Liver (tissue), 9 donors: Measurements from ENCODE around the gene MUS81. TPM values are rescaled to one million over a fixed set of nuclear protein-coding genes. Genes with fewer than 3 reads are reported as not detected.
A peak's percentile ranks its signal among the peaks of the same experiment; 100 is the strongest.

ENCODE experiments used
- DNase-seq: peaks from one replicate; pipeline ENCODE4 v3.0.0-alpha.2; 2017; ENCODE audit warnings: low spot score
- H3K27ac ChIP-seq, 2 donors: one replicate each; pipeline ENCODE4 v1.7.0; 2013; ENCODE audit warnings: inconsistent platforms in 2 of 2, low read length in 2 of 2, control low read depth in 1 of 2, low read depth in 1 of 2, mild to moderate bottlenecking in 1 of 2
- H3K27me3 ChIP-seq, 4 donors: one replicate each; pipeline versions ENCODE4 v1.6.1 to v1.7.0; 2013; ENCODE audit warnings: low read length in 3 of 4, inconsistent platforms in 1 of 4, mild to moderate bottlenecking in 1 of 4, moderate library complexity in 1 of 4; ENCODE audit not compliant: control insufficient read depth in 4 of 4, insufficient read depth in 4 of 4
- H3K36me3 ChIP-seq, 4 donors: one replicate each; pipeline versions ENCODE4 v1.6.1 to v1.7.0; 2013; ENCODE audit warnings: low read length in 3 of 4, mild to moderate bottlenecking in 3 of 4, low read depth in 1 of 4, moderate library complexity in 1 of 4; ENCODE audit not compliant: control insufficient read depth in 4 of 4, insufficient read depth in 3 of 4
- H3K4me1 ChIP-seq, 4 donors: one replicate each; pipeline versions ENCODE4 v1.6.1 to v1.7.0; 2013; ENCODE audit warnings: low read length in 3 of 4, mild to moderate bottlenecking in 3 of 4, moderate library complexity in 1 of 4; ENCODE audit not compliant: control insufficient read depth in 4 of 4, insufficient read depth in 4 of 4
- H3K4me3 ChIP-seq, 3 donors: one replicate each; pipeline versions ENCODE4 v1.6.1 to v1.7.0; 2013; ENCODE audit warnings: low read length in 3 of 3, control low read depth in 1 of 3, low read depth in 1 of 3, mild to moderate bottlenecking in 1 of 3
- H3K9ac ChIP-seq, 2 donors: one replicate each; pipeline ENCODE4 v1.7.0; 2013; ENCODE audit warnings: low read length in 2 of 2, mild to moderate bottlenecking in 2 of 2, moderate library complexity in 2 of 2, control low read depth in 1 of 2, low read depth in 1 of 2
- H3K9me3 ChIP-seq, 4 donors: one replicate each; pipeline versions ENCODE4 v1.6.1 to v1.7.0; 2013; ENCODE audit warnings: low read length in 3 of 4; ENCODE audit not compliant: control insufficient read depth in 4 of 4
- ATF3 ChIP-seq: IDR thresholded peaks from 2 replicates; pipeline ENCODE4 v1.6.1; 2016; ENCODE audit warnings: antibody characterized with exemption
- FOXA1 ChIP-seq: IDR thresholded peaks from 2 replicates; pipeline ENCODE4 v1.6.1; 2016; ENCODE audit warnings: antibody characterized with exemption
- FOXA2 ChIP-seq: IDR thresholded peaks from 2 replicates; pipeline ENCODE4 v1.6.1; 2016; ENCODE audit warnings: antibody characterized with exemption
- GABPA ChIP-seq, 2 donors: IDR thresholded peaks in 1 of 2; conservative IDR thresholded peaks in 1 of 2; 2 replicates each; pipeline ENCODE4 v1.6.1; 2016; ENCODE audit warnings: antibody characterized with exemption in 2 of 2, mild to moderate bottlenecking in 1 of 2, moderate library complexity in 1 of 2
- HNF4G ChIP-seq: IDR thresholded peaks from 2 replicates; pipeline ENCODE4 v1.6.1; 2016; ENCODE audit warnings: antibody characterized with exemption
- MAX ChIP-seq: IDR thresholded peaks from 2 replicates; pipeline ENCODE4 v1.6.1; 2016; ENCODE audit warnings: antibody characterized with exemption
- RAD21 ChIP-seq, 2 donors: IDR thresholded peaks; 2 replicates each; pipeline ENCODE4 v1.6.1; 2016; ENCODE audit warnings: antibody characterized with exemption in 2 of 2, mild to moderate bottlenecking in 2 of 2
- RXRA ChIP-seq, 2 donors: IDR thresholded peaks; 2 replicates each; pipeline ENCODE4 v1.6.1; 2017 to 2018; ENCODE audit warnings: antibody characterized with exemption in 2 of 2, mild to moderate bottlenecking in 1 of 2
- SP1 ChIP-seq: IDR thresholded peaks from 2 replicates; pipeline ENCODE4 v1.6.1; 2018; ENCODE audit warnings: antibody characterized with exemption, mild to moderate bottlenecking
- WGBS: extraction: QIAGEN DNeasy Blood & Tissue Kit; methylation state at CpG from one replicate; pipeline ENCODE4 v1.1.7; 2013; 5-methylcytosine and 5-hydroxymethylcytosine counted together
- polyA plus RNA-seq, 2 donors: library from polyadenylated mRNA; stranded (reverse) in 1 of 2; unstranded in 1 of 2; fragments of 200-250 nt in 1 of 2; fragments of >200 nt in 1 of 2; fragmentation: Nextera tagmentation in 1 of 2; extraction: Ambion mirVana in 1 of 2; gene quantifications; one replicate each; pipeline versions ENCODE4 v1.2.1 to v1.2.3, GENCODE V29; 2013 to 2015
- total RNA-seq, 2 donors: library from RNA; depleted of rRNA; stranded (reverse); fragments of >200 nt; gene quantifications; one replicate each; pipeline ENCODE4 v1.2.3, GENCODE V29; 2014
- TF ChIP-seq, protein P1 (sequence below): IDR thresholded peaks from 2 replicates; pipeline ENCODE4 v1.6.1; 2016; ENCODE audit warnings: antibody characterized with exemption
- donor health status: healthy.
- donor health status: healthy.
- donor health status: healthy.
- donor health status: healthy.
- donor health status: healthy.

MUS81 gene
- total and polyA plus RNA-seq, 4 donors, result 11.0 to 24.7 (median 16.5) TPM

- Histone ChIP-seq H3K4me1 (peaks cover 0 to 16% (median 10%) of the 10 kb centered on the region in 4 donors), H3K36me3 (peaks cover 0 to 1% (median 0%) of the 10 kb centered on the region in 4 donors), H3K9me3 (no peaks in the 10 kb centered on the region), H3K4me3 (peak overlapping the region; percentile 1 to 47 (median 44)), H3K27me3 (no peaks in the 10 kb centered on the region), H3K27ac (no peak overlapping the region), H3K9ac (peak overlapping the region in 1 of 2 donors; percentile 50)
- 5% methylated on average over 78 of the region's 78 CpGs for WGBS
- no peak for TF ChIP-seq FOXA1
- TF ChIP-seq MAX, result no peak
- no peak for TF ChIP-seq HNF4G
- DNase-seq, result no peak
Measured at GRCh38 chr11:65899356-65900124, 39.3 kb downstream of the MUS81 start.

GRCh38 chr11:65900125-65900898 is 40.1 kb downstream of the MUS81 start, which contains the start of gene FOSL1:
TSS of gene FOSL1 (minus strand) at chr11:65900388. CDS start at chr11:65900339, 49 bp downstream.
- H3K27ac ChIP-seq, result no peak within 1 kb of the TSS
- DNase-seq, result peak; percentile 70
- peak within 1 kb of the TSS; percentile 1 to 47 (median 44) for H3K4me3 ChIP-seq
- TF ChIP-seq, protein P1, sequence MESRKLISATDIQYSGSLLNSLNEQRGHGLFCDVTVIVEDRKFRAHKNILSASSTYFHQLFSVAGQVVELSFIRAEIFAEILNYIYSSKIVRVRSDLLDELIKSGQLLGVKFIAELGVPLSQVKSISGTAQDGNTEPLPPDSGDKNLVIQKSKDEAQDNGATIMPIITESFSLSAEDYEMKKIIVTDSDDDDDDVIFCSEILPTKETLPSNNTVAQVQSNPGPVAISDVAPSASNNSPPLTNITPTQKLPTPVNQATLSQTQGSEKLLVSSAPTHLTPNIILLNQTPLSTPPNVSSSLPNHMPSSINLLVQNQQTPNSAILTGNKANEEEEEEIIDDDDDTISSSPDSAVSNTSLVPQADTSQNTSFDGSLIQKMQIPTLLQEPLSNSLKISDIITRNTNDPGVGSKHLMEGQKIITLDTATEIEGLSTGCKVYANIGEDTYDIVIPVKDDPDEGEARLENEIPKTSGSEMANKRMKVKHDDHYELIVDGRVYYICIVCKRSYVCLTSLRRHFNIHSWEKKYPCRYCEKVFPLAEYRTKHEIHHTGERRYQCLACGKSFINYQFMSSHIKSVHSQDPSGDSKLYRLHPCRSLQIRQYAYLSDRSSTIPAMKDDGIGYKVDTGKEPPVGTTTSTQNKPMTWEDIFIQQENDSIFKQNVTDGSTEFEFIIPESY, result no peak
- peak in 1 of 2 donors; percentile 10 for TF ChIP-seq RAD21 (IDR thresholded peaks at IDR 0.05)
- no peak for TF ChIP-seq HNF4G
- TF ChIP-seq MAX, result no peak
- peak; percentile 28 for TF ChIP-seq SP1
- WGBS, result 3% methylated on average over 80 of the region's 80 CpGs
- H3K9me3 ChIP-seq, result no peaks in the 10 kb centered on the region
- H3K9ac ChIP-seq, result peak within 1 kb of the TSS in 1 of 2 donors; percentile 50
- H3K27me3 ChIP-seq, result no peaks in the 10 kb centered on the region
- peaks cover 0 to 1% (median 0%) of the 10 kb centered on the region in 4 donors for H3K36me3 ChIP-seq
- peaks cover 0 to 16% (median 10%) of the 10 kb centered on the region in 4 donors for H3K4me1 ChIP-seq

DNA sequence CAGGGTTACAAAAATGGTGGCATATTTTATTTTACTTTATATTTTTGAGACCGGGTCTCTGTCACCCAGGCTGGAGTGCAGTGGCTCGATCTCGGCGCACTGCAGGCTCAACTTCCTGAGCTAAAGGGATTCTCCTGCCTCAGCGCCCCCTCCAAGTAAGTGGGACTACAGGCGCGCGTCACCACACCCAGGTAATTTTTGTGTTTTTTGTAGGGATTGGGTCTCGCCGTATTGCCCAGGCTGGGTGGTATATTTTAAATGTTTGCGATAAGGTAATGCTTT is 40.6 kb downstream of the MUS81 start:
- Histone ChIP-seq H3K4me3 (no peak overlapping the region), H3K27me3 (no peaks in the 10 kb centered on the region), H3K9me3 (no peaks in the 10 kb centered on the region), H3K9ac (no peak overlapping the region), H3K4me1 (peaks cover 0 to 16% (median 10%) of the 10 kb centered on the region in 4 donors), H3K36me3 (peaks cover 0 to 1% (median 0%) of the 10 kb centered on the region in 4 donors), H3K27ac (no peak overlapping the region)
- TF ChIP-seq RXRA (IDR thresholded peaks at IDR 0.05), result no peak
- no peak for TF ChIP-seq GABPA (IDR thresholded peaks at IDR 0.05 in 1 of 2, conservative IDR thresholded peaks at IDR 0.05 in 1 of 2)
- no peak for TF ChIP-seq FOXA2
- TF ChIP-seq HNF4G, result no peak
- no peak for TF ChIP-seq ATF3
- TF ChIP-seq MAX, result no peak
- DNase-seq, result no peak
- 74% methylated on average over 11 of the region's 11 CpGs for WGBS
